ENCODE results near the gene OST4. TPM values are rescaled to one million over a fixed set of nuclear protein-coding genes. Genes with fewer than 3 reads are reported as not detected.

The OST4 gene
- total RNA-seq, 3 donors from 2014 or later (not counting 1 experiment from before 2014, with no cell fraction given), result 178 to 207 (median 192) TPM

GRCh38 chr2:27024812-27025211, 46.6 kb downstream of the OST4 start:
- H3K4me3 Mint-ChIP-seq, result no peak overlapping the region
- no peaks in the 10 kb centered on the region for H3K36me3 Mint-ChIP-seq
- WGBS (ENCODE audit: insufficient coverage), result 94% methylated on average over 12 of the region's 12 CpGs
- Histone ChIP-seq H3K27me3 (ENCODE audit: control insufficient read depth, insufficient read depth, low read length) (no peaks in the 10 kb centered on the region), H3K36me3 (ENCODE audit: control insufficient read depth, insufficient read depth, low read length) (no peaks in the 10 kb centered on the region), H3K27ac (ENCODE audit: low read length) (no peak overlapping the region), H3K9me3 (ENCODE audit: control insufficient read depth, insufficient read depth, low read length) (no peaks in the 10 kb centered on the region), H3K4me3 (ENCODE audit: low read length) (no peak overlapping the region), H3K4me1 (ENCODE audit: control insufficient read depth, insufficient read depth, low read length) (no peaks in the 10 kb centered on the region)
- H3K4me1 Mint-ChIP-seq, result no peaks in the 10 kb centered on the region
- ATAC-seq (no peak), DNase-seq (no peak)
- no peaks in the 10 kb centered on the region for H3K27me3 Mint-ChIP-seq (ENCODE audit: low read depth in 2 of 2)
- H3K9me3 Mint-ChIP-seq, result no peaks in the 10 kb centered on the region
- intact Hi-C loops (cut with micrococcal nuclease), result no loop called here
- H3K27ac Mint-ChIP-seq, result no peak overlapping the region
- TF ChIP-seq CTCF (IDR thresholded peaks at IDR 0.05), result no peak

- no peak for DNase-seq
- Histone ChIP-seq H3K9me3 (ENCODE audit: control insufficient read depth, insufficient read depth, low read length) (no peaks in the 10 kb centered on the region), H3K36me3 (ENCODE audit: control insufficient read depth, insufficient read depth, low read length) (no peaks in the 10 kb centered on the region), H3K27me3 (ENCODE audit: control insufficient read depth, insufficient read depth, low read length) (no peaks in the 10 kb centered on the region), H3K27ac (ENCODE audit: low read length) (no peak overlapping the region), H3K4me1 (ENCODE audit: control insufficient read depth, insufficient read depth, low read length) (no peaks in the 10 kb centered on the region), H3K4me3 (ENCODE audit: low read length) (no peak overlapping the region)
- TF ChIP-seq CTCF (IDR thresholded peaks at IDR 0.05), result no peak
- H3K4me1 Mint-ChIP-seq, result no peaks in the 10 kb centered on the region
- no peak overlapping the region for H3K4me3 Mint-ChIP-seq
- no peaks in the 10 kb centered on the region for H3K9me3 Mint-ChIP-seq
- no peak overlapping the region for H3K27ac Mint-ChIP-seq
- ATAC-seq, result no peak
- no peaks in the 10 kb centered on the region for H3K27me3 Mint-ChIP-seq (ENCODE audit: low read depth in 2 of 2)
- H3K36me3 Mint-ChIP-seq, result no peaks in the 10 kb centered on the region
- intact Hi-C loops (cut with micrococcal nuclease), result no loop called here
- 98% methylated on average over 18 of the region's 18 CpGs for whole genome bisulfite sequencing (ENCODE audit: insufficient coverage)
Measured at GRCh38 chr2:27024188-27024587, 47.3 kb downstream of the OST4 start.

GRCh38 chr2:27023740-27024139, 47.7 kb downstream of the OST4 start:
- H3K4me1 Mint-ChIP-seq, result no peaks in the 10 kb centered on the region
- no peak for ATAC-seq

More at GRCh38 chr2:27023740-27024139, 47.7 kb downstream of the OST4 start:
- no peak for DNase-seq
- intact Hi-C loops (cut with micrococcal nuclease), result no loop called here
- no peaks in the 10 kb centered on the region for H3K27me3 Mint-ChIP-seq (ENCODE audit: low read depth in 2 of 2)
- no peak overlapping the region for H3K4me3 Mint-ChIP-seq
- no peak for TF ChIP-seq CTCF (IDR thresholded peaks at IDR 0.05)
- 90% methylated on average over 7 of the region's 7 CpGs for WGBS (ENCODE audit: insufficient coverage)
- no peaks in the 10 kb centered on the region for H3K36me3 Mint-ChIP-seq
- H3K9me3 ChIP-seq (ENCODE audit: control insufficient read depth, insufficient read depth, low read length), result no peaks in the 10 kb centered on the region
- H3K9me3 Mint-ChIP-seq, result no peaks in the 10 kb centered on the region
- H3K27ac Mint-ChIP-seq, result no peak overlapping the region
- no peaks in the 10 kb centered on the region for H3K36me3 ChIP-seq (ENCODE audit: control insufficient read depth, insufficient read depth, low read length)
- H3K4me1 ChIP-seq (ENCODE audit: control insufficient read depth, insufficient read depth, low read length), result no peaks in the 10 kb centered on the region
- no peaks in the 10 kb centered on the region for H3K27me3 ChIP-seq (ENCODE audit: control insufficient read depth, insufficient read depth, low read length)
- no peak overlapping the region for H3K27ac ChIP-seq (ENCODE audit: low read length)
- H3K4me3 ChIP-seq (ENCODE audit: low read length), result no peak overlapping the region
